HFF-Myc (cell line): ENCODE results near the gene PFN3.
A peak's percentile ranks its signal among the peaks of the same experiment; 100 is the strongest.

ENCODE experiments used
- DNase-seq: peaks from one replicate; pipeline ENCODE4 v3.0.0-alpha.2; 2011; ENCODE audit warnings: low read depth; ENCODE audit errors: extremely low read depth
- H3K4me3 ChIP-seq: replicated peaks from 2 replicates; pipeline ENCODE4 v1.5.1; 2011; ENCODE audit warnings: low read depth, mild to moderate bottlenecking, control low read depth, low read length
- CTCF ChIP-seq: IDR thresholded peaks from 2 replicates; pipeline ENCODE4 v1.5.1; 2012; ENCODE audit warnings: mild to moderate bottlenecking, low read depth, low read length, control low read depth; ENCODE audit errors: missing control alignments

The PFN3 gene

GRCh38 chr5:177396807-177397206 lies 3.7 kb downstream of the PFN3 start:
- TF ChIP-seq CTCF = no peak

GRCh38 chr5:177396078-177396477 lies 4.4 kb downstream of the PFN3 start:
- no peak for TF ChIP-seq CTCF
- DNase-seq = no peak
- no peak overlapping the region for H3K4me3 ChIP-seq

More at GRCh38 chr5:177396807-177397206, 3.7 kb downstream of the PFN3 start:
- no peak overlapping the region for H3K4me3 ChIP-seq
- DNase-seq = no peak

GRCh38 chr5:177393990-177394389 lies 6.5 kb downstream of the PFN3 start:
- no peak for TF ChIP-seq CTCF
- no peak for DNase-seq
- H3K4me3 ChIP-seq = no peak overlapping the region

GRCh38 chr5:177393206-177393765 lies 7.2 kb downstream of the PFN3 start:
- DNase-seq = no peak
- H3K4me3 ChIP-seq = no peak overlapping the region
- no peak for TF ChIP-seq CTCF

DNA sequence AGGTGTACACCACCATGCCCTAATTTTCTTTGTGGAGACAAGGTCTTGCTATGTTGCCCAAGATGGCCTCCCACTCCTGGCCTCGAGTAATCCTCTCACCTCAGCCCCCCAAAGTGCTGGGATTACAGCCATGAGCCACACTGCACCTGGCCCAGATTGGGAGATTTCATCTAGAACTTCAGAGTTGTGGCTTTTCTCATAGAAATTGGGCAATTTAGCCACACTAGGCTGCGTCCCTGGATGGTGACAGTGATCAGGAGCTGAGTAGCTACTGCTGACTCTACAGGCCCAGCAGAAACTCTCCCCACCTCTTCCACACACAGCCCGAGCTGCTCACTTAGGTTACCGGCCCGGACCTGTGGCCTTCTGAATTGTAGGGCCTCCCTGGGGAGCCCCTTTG lies 7.7 kb downstream of the PFN3 start:
- no peak for TF ChIP-seq CTCF
- DNase-seq = no peak
- no peak overlapping the region for H3K4me3 ChIP-seq

DNA sequence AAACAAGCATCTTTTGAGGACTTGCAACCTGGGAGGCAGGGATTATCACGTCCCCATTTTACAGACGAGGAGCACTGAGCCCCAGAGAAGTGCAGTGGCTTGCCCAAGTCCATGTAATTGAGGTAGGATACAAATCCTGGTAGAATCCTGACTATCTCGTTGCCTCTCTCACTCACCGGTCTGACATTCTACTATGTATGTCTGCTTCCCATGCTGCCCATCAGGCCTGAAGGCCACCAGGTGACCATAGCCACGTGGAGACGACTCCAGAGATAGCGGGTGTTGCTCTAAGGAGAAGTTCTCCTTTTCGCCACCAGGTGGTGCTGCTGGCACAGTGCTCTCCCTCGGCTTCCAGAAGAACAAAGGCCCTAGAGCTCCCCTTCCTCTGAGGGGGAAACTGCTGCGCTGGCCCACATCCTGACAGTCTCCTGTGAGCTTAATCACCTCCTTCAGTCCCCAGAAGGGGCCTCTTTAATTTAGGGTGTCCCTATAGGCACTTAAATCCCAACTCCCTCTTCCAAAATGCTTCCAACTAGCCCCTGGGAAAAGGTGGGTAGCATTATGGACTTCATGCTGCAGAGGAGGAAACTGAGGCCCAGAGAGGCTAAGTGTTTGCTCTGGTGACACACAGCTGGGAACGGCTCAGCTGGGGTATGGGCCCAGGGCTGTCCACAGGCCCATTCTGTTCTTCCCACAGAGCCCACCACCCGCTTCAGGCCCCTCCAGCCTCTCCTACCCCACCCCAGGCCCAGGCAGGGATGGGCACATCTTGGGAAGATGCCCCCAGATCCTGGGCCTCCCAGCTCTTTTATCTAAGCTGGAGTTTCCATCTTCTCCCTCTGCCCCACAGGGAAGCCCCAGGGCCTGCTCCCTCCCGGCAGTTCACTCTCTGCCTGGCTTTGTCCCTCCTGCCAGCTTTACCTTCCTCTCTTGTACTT lies 9.8 kb downstream of the PFN3 start:
- TF ChIP-seq CTCF = peak; percentile 90
- DNase-seq = peak; percentile 77
- H3K4me3 ChIP-seq = no peak overlapping the region
